HEK293 (cell line): ENCODE measurements around the gene PCED1A.

ENCODE experiments used
- CTCF ChIA-PET: fragments of 350-600 bp; formaldehyde crosslinking; extraction: SDS; loops from one replicate; lab custom pipeline; 2021; ENCODE audit warnings: antibody characterized with exemption; lab: Yijun Ruan, JAX
- POLR2A ChIA-PET: fragments of 300-600 bp; formaldehyde crosslinking; extraction: SDS; loops from one replicate; lab custom pipeline; 2020; ENCODE audit warnings: antibody characterized with exemption, inconsistent platforms; lab: Yijun Ruan, JAX
- H3K27ac ChIP-seq: fragments of 200-500 bp; sonication (Bioruptor generic); 2 replicates; pipeline ENCODE4 v1.5.1; 2014; ENCODE audit warnings: low read depth, low read length, control low read depth, inconsistent platforms; ENCODE audit errors: extremely low read depth
- H3K36me3 ChIP-seq, 2 experiments: fragments of 200-500 bp in 1 of 2; sonication (Bioruptor generic) in 1 of 2; 1 replicate in 1 of 2; 2 replicates in 1 of 2; pipeline ENCODE4 v1.5.1; 2014 to 2017; ENCODE audit warnings: inconsistent platforms in 2 of 2, low read length in 2 of 2; ENCODE audit not compliant: control insufficient read depth in 2 of 2, insufficient read depth in 1 of 2
- H3K4me1 ChIP-seq: fragments of 200-500 bp; sonication (Bioruptor generic); 2 replicates; pipeline ENCODE4 v1.5.1; 2014; ENCODE audit warnings: mild to moderate bottlenecking, low read length, inconsistent platforms; ENCODE audit not compliant: control insufficient read depth, insufficient read depth
- H3K4me3 ChIP-seq: 2 replicates; pipeline ENCODE4 v1.5.1; 2011; ENCODE audit warnings: low read depth, mild to moderate bottlenecking, control low read depth, low read length, moderate library complexity
- H3K9me3 ChIP-seq: fragments of 200-500 bp; sonication (Bioruptor generic); 2 replicates; pipeline ENCODE4 v1.5.1; 2014; ENCODE audit warnings: low read depth, low read length, inconsistent platforms; ENCODE audit not compliant: control insufficient read depth, insufficient read depth
- AEBP2 ChIP-seq: fragments of 450-650 bp; formaldehyde crosslinking; IDR thresholded peaks from 2 replicates; pipeline ENCODE4 v1.5.1; 2016; ENCODE audit warnings: missing biosample characterization, missing genetic modification characterization, borderline replicate concordance
- ELK4 ChIP-seq: IDR thresholded peaks from 2 replicates; pipeline ENCODE4 v1.6.1; 2011; ENCODE audit warnings: mild to moderate bottlenecking, low read depth, low read length, borderline replicate concordance
- FEZF1 ChIP-seq: fragments of 450-650 bp; formaldehyde crosslinking; IDR thresholded peaks from 2 replicates; pipeline ENCODE4 v1.5.1; 2016; ENCODE audit warnings: missing biosample characterization, missing genetic modification characterization
- KLF1 ChIP-seq: fragments of 450-650 bp; formaldehyde crosslinking; IDR thresholded peaks from 2 replicates; pipeline ENCODE4 v1.5.1; 2016; ENCODE audit warnings: missing biosample characterization, missing genetic modification characterization
- MEIS1 ChIP-seq: sonication (generic); formaldehyde crosslinking; IDR thresholded peaks from 2 replicates; pipeline ENCODE4 v1.8.1; 2022; ENCODE audit warnings: missing genetic modification reagents, mild to moderate bottlenecking, borderline replicate concordance
- OSR2 ChIP-seq: fragments of 450-650 bp; formaldehyde crosslinking; IDR thresholded peaks from 2 replicates; pipeline ENCODE4 v1.5.1; 2016; ENCODE audit warnings: missing biosample characterization, missing genetic modification characterization
- OVOL3 ChIP-seq: fragments of 450-650 bp; formaldehyde crosslinking; IDR thresholded peaks from 2 replicates; pipeline ENCODE4 v1.5.1; 2016; ENCODE audit warnings: missing biosample characterization, missing genetic modification characterization
- PRDM1 ChIP-seq: fragments of 450-650 bp; formaldehyde crosslinking; IDR thresholded peaks from 2 replicates; pipeline ENCODE4; 2016; ENCODE audit warnings: missing biosample characterization, missing genetic modification characterization
- RBAK ChIP-seq: fragments of 450-650 bp; formaldehyde crosslinking; IDR thresholded peaks from 2 replicates; pipeline ENCODE4 v1.5.1; 2016; ENCODE audit warnings: missing biosample characterization, missing genetic modification characterization
- REST ChIP-seq: fragments of 450-650 bp; formaldehyde crosslinking; IDR thresholded peaks from 2 replicates; pipeline ENCODE4 v1.5.1; 2016; ENCODE audit warnings: missing biosample characterization, missing genetic modification characterization
- TRIM28 ChIP-seq: IDR thresholded peaks from 2 replicates; pipeline ENCODE4 v1.6.1; 2011; ENCODE audit warnings: low read length, control low read depth, borderline replicate concordance
- ZFHX2 ChIP-seq: fragments of 450-650 bp; formaldehyde crosslinking; conservative IDR thresholded peaks from 2 replicates; pipeline ENCODE4 v1.5.1; 2016; ENCODE audit warnings: missing biosample characterization, missing genetic modification characterization
- ZFP3 ChIP-seq: fragments of 450-650 bp; formaldehyde crosslinking; IDR thresholded peaks from 2 replicates; pipeline ENCODE4 v1.5.1; 2016; ENCODE audit warnings: low read depth, missing biosample characterization, missing genetic modification characterization
- ZNF169 ChIP-seq: fragments of 450-650 bp; formaldehyde crosslinking; IDR thresholded peaks from 2 replicates; pipeline ENCODE4 v1.5.1; 2016; ENCODE audit warnings: missing biosample characterization, missing genetic modification characterization
- ZNF341 ChIP-seq: fragments of 450-650 bp; formaldehyde crosslinking; IDR thresholded peaks from 2 replicates; pipeline ENCODE4; 2016; ENCODE audit warnings: low read depth, missing biosample characterization, missing genetic modification characterization
- ZNF398 ChIP-seq: fragments of 450-650 bp; formaldehyde crosslinking; IDR thresholded peaks from 2 replicates; pipeline ENCODE4 v1.5.1; 2017; ENCODE audit warnings: missing biosample characterization, missing genetic modification characterization
- ZNF529 ChIP-seq: fragments of 450-650 bp; formaldehyde crosslinking; IDR thresholded peaks from 2 replicates; pipeline ENCODE4 v1.5.1; 2017; ENCODE audit warnings: missing genetic modification characterization, missing biosample characterization; ENCODE audit not compliant: insufficient replicate concordance
- ZNF600 ChIP-seq: fragments of 450-650 bp; formaldehyde crosslinking; IDR thresholded peaks from 2 replicates; pipeline ENCODE4 v1.5.1; 2016; ENCODE audit warnings: missing biosample characterization, missing genetic modification characterization
- ZNF677 ChIP-seq: fragments of 450-650 bp; IDR thresholded peaks from 2 replicates; pipeline ENCODE4 v1.5.0; 2018; ENCODE audit warnings: missing biosample characterization, mild to moderate bottlenecking, missing genetic modification characterization, moderate library complexity
- TF ChIP-seq, protein P1 (sequence below): fragments of 450-650 bp; formaldehyde crosslinking; IDR thresholded peaks from 2 replicates; pipeline ENCODE4; 2016; ENCODE audit warnings: missing biosample characterization, missing genetic modification characterization
- TF ChIP-seq, protein P2 (sequence below): fragments of 450-650 bp; formaldehyde crosslinking; IDR thresholded peaks from 2 replicates; pipeline ENCODE4 v1.5.1; 2017; ENCODE audit warnings: missing biosample characterization, mild to moderate bottlenecking, missing genetic modification characterization, moderate library complexity
- TF ChIP-seq, protein P3 (sequence below): fragments of 450-650 bp; IDR thresholded peaks from 2 replicates; pipeline ENCODE4 v1.5.1; 2018; ENCODE audit warnings: missing biosample characterization, missing genetic modification characterization

PCED1A gene

DNA sequence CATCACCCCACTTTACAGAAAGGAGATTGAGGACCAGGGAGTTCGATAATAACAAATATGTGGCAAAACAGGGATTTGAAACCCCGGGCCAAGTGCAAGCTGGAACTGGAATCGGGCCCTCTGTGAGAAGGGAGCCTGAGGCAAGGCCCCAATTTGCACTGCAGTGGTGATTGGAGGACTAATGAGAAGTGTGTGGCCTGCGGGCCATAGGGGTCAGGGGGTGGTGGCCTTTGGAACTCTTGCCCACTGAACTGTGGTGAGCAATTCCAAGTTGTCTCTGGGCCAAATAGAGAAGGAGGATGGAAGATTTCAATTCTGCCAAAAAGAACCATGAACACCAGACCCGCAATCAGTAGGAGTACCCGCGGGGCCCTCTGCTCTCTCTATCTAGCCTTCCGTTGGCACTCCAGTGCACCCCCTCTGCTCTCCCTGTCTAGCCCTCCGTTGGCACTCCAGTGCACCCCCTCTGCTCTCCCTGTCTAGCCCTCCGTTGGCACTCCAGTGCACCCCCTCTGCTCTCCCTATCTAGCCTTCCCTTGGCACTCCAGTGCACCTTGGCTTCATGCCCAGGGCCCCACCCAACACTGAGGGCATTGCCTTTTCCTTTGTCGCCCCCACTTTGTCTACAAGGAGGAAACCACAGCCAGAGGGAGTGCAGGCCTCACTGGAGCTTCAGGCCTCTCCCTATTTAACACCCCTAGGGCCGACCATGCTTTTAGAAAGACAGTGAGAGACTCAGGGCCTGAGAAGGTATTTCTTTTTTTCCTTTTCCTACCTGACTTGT, 26.8 kb upstream of the PCED1A start:
- POLR2A ChIA-PET: no interaction called here
- H3K36me3 ChIP-seq: peaks cover 0 to 40% of the 10 kb centered on the region in 2 experiments; a peak in 2 of 3 replicates
- H3K9me3 ChIP-seq: no peaks in the 10 kb centered on the region
- peaks cover 8% of the 10 kb centered on the region for H3K4me1 ChIP-seq
- CTCF ChIA-PET: interaction anchor here (0.8 to 3.4 kb wide), 5 partner anchors 13 to 481 kb away, joined by 3 to 22 read pairs (median 5); no protein-coding TSS in a partner anchor
- no peak overlapping the region for H3K4me3 ChIP-seq
- TF ChIP-seq, protein P1, sequence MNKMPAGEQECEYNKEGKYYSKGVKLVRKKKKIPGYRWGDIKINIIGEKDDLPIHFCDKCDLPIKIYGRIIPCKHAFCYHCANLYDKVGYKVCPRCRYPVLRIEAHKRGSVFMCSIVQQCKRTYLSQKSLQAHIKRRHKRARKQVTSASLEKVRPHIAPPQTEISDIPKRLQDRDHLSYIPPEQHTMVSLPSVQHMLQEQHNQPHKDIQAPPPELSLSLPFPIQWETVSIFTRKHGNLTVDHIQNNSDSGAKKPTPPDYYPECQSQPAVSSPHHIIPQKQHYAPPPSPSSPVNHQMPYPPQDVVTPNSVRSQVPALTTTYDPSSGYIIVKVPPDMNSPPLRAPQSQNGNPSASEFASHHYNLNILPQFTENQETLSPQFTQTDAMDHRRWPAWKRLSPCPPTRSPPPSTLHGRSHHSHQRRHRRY (tag by site-specific recombination): no peak
- TF ChIP-seq REST (tag by site-specific recombination) (no peak), ZNF529 (tag by site-specific recombination) (no peak), KLF1 (tag by site-specific recombination) (peak; percentile 58), ZNF600 (tag by site-specific recombination) (no peak), ZFHX2 (tag by site-specific recombination) (no peak), ELK4 (no peak), ZNF677 (no peak), PRDM1 (no peak), AEBP2 (tag by site-specific recombination) (no peak), ZNF398 (tag by site-specific recombination) (peak; percentile 21; the same call in 1 of the 2 replicates), OSR2 (tag by site-specific recombination) (no peak), MEIS1 (CRISPR knock-in tag) (no peak)
- no peak overlapping the region for H3K27ac ChIP-seq

DNA sequence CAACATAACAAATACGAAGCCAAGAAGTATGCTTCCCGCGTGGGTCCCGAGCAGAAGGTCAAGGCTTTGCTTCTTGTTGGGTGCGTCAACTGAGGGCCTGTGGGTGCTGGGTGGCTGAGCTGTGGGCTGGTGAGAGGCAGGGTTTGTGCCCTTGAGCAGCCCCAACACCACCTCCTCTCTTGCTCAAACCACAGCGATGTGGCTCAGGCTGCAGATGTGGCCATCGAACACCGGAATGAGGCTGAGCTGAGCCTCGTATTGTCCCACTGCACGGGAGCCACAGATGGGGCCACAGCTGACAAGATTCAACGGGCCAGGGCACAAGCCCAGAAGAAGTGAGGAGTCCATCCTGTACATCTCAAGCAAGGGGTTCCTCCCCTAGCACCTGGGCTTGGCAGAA, 25.8 kb upstream of the PCED1A start:
- ChIA-PET CTCF (interaction anchor here (0.7 to 3.4 kb wide), 6 partner anchors 10 to 178 kb away, joined by 3 to 22 read pairs (median 7); no protein-coding TSS in a partner anchor), POLR2A (no interaction called here)
- Histone ChIP-seq H3K4me1 (peaks cover 8% of the 10 kb centered on the region), H3K9me3 (no peaks in the 10 kb centered on the region), H3K27ac (no peak overlapping the region), H3K4me3 (no peak overlapping the region), H3K36me3 (peaks cover 0 to 47% of the 10 kb centered on the region in 2 experiments; a peak in 2 of 3 replicates)
- TF ChIP-seq ZNF341 (tag by site-specific recombination): no peak
- no peak for TF ChIP-seq RBAK (tag by site-specific recombination)
- no peak for TF ChIP-seq ZNF169 (tag by site-specific recombination)
- TF ChIP-seq, protein P2, sequence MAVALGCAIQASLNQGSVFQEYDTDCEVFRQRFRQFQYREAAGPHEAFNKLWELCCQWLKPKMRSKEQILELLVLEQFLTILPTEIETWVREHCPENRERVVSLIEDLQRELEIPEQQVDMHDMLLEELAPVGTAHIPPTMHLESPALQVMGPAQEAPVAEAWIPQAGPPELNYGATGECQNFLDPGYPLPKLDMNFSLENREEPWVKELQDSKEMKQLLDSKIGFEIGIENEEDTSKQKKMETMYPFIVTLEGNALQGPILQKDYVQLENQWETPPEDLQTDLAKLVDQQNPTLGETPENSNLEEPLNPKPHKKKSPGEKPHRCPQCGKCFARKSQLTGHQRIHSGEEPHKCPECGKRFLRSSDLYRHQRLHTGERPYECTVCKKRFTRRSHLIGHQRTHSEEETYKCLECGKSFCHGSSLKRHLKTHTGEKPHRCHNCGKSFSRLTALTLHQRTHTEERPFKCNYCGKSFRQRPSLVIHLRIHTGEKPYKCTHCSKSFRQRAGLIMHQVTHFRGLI (tag by site-specific recombination): no peak
- no peak for TF ChIP-seq OVOL3 (tag by site-specific recombination)
- TF ChIP-seq TRIM28: no peak
- no peak for TF ChIP-seq FEZF1
- TF ChIP-seq ZFP3 (tag by site-specific recombination): no peak
- TF ChIP-seq, protein P3, sequence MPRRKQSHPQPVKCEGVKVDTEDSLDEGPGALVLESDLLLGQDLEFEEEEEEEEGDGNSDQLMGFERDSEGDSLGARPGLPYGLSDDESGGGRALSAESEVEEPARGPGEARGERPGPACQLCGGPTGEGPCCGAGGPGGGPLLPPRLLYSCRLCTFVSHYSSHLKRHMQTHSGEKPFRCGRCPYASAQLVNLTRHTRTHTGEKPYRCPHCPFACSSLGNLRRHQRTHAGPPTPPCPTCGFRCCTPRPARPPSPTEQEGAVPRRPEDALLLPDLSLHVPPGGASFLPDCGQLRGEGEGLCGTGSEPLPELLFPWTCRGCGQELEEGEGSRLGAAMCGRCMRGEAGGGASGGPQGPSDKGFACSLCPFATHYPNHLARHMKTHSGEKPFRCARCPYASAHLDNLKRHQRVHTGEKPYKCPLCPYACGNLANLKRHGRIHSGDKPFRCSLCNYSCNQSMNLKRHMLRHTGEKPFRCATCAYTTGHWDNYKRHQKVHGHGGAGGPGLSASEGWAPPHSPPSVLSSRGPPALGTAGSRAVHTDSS (tag by site-specific recombination): no peak
